ENCODE data around the gene MIOS. TPM values are rescaled to one million over a fixed set of nuclear protein-coding genes. Genes with fewer than 3 reads are reported as not detected.

MIOS gene
- total and polyA plus RNA-seq, 2 of the 8 experiments (the other 6 are each of a cell fraction or from before 2014, with no cell fraction given), result 15.5 to 50.7 TPM

- no peak for TF ChIP-seq USF2 (IDR thresholded peaks at IDR 0.05; ENCODE audit: low read length)
Measured at GRCh38 chr7:7650682-7651206, 84.1 kb downstream of the MIOS start (continued).

All from H1 (cell line).